ENCODE results near the gene ADM2. TPM values are rescaled to one million over a fixed set of nuclear protein-coding genes. Genes with fewer than 3 reads are reported as not detected.

Gene ADM2
- total and polyA plus RNA-seq, 2 experiments from 2014 or later: 4.1 to 5.1 TPM

DNA sequence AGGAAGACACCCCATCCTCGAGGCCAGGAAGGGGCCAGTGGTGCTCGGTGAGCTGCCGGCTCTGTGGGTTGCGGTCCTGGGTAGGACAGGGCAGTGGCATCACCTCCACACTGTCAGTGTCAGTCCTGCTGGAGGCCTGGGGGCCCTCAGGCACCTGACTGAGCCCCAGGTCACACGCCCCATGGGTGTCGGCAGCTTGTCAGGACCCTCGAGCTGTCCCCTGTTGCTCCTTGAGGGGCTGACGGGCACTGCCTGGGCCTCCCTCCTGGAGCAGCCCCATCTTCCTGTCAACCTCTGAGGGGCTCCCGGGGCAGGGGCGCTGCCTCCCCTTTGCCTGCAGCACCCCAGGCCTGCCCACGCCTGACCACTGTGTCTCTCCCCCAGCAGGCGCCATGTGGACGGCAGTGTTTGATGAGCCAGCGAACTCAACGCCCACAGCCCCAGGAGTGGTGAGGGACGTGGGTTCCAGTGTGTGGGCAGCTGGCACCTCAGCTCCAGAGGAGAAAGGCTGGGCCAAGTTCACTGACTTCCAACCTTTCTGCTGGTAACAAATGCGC is 42.0 kb upstream of the ADM2 start:
- Histone ChIP-seq H3K9me2 (replicated peaks; ENCODE audit: insufficient read depth) (no peaks in the 10 kb centered on the region), H3K4me2 (no peak overlapping the region), H3K4me1 (ENCODE audit: insufficient read depth) (no peaks in the 10 kb centered on the region), H4K20me1 (ENCODE audit: insufficient read depth, poor library complexity, severe bottlenecking) (no peaks in the 10 kb centered on the region), H3K27me3 (no peaks in the 10 kb centered on the region), H3K9me3 (ENCODE audit: low read depth) (no peaks in the 10 kb centered on the region), H3K27ac (no peak overlapping the region), H2AFZ (no peak overlapping the region), H3K79me2 (no peaks in the 10 kb centered on the region), H3K4me3 (no peak overlapping the region), H3K36me3 (replicated peaks; ENCODE audit: insufficient read depth, low read depth) (no peaks in the 10 kb centered on the region)
- 97% methylated on average over 17 of the region's 17 CpGs for WGBS (ENCODE audit: low lambda C conversion rate, missing lambda C conversion rate)
- TF ChIP-seq CTCF (IDR thresholded peaks at IDR 0.05; ENCODE audit: poor library complexity) (no peak), EZH2phosphoT487 (IDR thresholded peaks at IDR 0.05; ENCODE audit: low read depth, severe bottlenecking, unreplicated experiment) (no peak), EZH2 (IDR thresholded peaks at IDR 0.05; ENCODE audit: borderline replicate concordance) (no peak)
- no peak for DNase-seq (ENCODE audit: low spot score)

DNA sequence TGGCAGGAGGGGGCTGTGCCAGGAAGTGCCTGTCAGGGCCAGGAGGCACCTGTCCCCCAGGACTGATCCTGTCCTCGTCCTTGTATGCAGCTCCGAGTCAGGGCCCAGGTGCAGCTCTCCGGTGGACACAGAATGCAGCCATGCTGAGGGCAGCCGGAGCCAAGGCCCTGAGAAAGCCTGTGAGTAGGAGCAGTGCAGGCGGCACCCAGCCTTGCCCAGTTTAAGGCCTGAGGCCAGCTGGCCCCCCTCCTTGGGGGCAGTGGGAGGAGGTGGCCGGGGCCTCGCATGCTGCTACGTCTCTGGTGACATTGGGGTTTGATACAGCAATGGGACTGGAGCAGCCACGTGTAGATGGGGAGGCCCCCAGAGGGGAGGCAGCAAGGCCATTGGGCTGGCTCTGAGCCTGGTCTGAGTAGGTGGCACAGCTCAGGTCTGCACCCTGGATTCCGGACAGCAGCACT is 41.4 kb upstream of the ADM2 start:
- 93% methylated on average over 10 of the region's 10 CpGs for WGBS (ENCODE audit: low lambda C conversion rate, missing lambda C conversion rate)
- H3K27ac ChIP-seq: no peak overlapping the region
- no peak for DNase-seq (ENCODE audit: low spot score)
- no peaks in the 10 kb centered on the region for H3K9me3 ChIP-seq (ENCODE audit: low read depth)
- H3K79me2 ChIP-seq: no peaks in the 10 kb centered on the region
- H3K9me2 ChIP-seq (replicated peaks; ENCODE audit: insufficient read depth): no peaks in the 10 kb centered on the region
- H3K4me1 ChIP-seq (ENCODE audit: insufficient read depth): no peaks in the 10 kb centered on the region
- H3K4me2 ChIP-seq: no peak overlapping the region
- no peaks in the 10 kb centered on the region for H3K36me3 ChIP-seq (replicated peaks; ENCODE audit: insufficient read depth, low read depth)
- no peak overlapping the region for H3K4me3 ChIP-seq
- H4K20me1 ChIP-seq (ENCODE audit: insufficient read depth, poor library complexity, severe bottlenecking): no peaks in the 10 kb centered on the region
- TF ChIP-seq CTCF (IDR thresholded peaks at IDR 0.05; ENCODE audit: poor library complexity): no peak
- TF ChIP-seq EZH2phosphoT487 (IDR thresholded peaks at IDR 0.05; ENCODE audit: low read depth, severe bottlenecking, unreplicated experiment): no peak
- no peak for TF ChIP-seq EZH2 (IDR thresholded peaks at IDR 0.05; ENCODE audit: borderline replicate concordance)
- H3K27me3 ChIP-seq: no peaks in the 10 kb centered on the region
- no peak overlapping the region for H2AFZ ChIP-seq

DNA sequence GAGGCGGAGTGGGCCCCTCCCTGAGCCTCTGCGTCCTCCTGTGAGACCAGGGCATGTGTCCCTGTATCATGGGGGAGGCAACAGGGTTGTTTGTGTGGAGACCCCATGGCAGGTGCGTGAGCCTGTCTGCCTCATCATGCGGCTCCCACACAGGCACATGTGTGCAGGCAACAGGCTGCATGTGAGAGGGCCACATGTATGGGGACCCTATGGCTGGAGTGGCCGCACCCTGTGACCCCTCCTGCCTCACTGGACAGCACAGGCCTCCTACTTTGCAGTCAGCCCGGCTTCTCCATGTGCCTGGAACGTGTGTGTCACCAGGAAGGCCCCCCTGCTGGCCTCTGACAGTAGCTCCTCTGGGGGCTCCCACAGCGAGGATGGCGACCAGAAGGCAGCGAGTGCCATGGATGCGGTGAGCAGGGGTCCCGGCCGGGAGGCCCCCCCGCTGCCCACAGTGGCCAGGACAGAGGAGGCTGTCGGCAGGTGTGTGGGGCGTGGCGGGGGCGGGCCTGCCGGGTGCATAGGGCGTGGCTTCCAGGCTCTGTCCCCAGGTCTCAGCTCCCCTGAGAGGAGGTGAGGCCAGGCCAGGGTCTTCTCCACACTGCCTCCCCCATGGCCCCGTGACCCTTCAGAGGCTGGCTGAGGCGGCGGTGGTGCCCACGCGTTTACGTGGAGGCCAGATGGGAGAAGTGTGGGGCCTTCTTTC is 40.6 kb upstream of the ADM2 start:
- no peaks in the 10 kb centered on the region for H3K27me3 ChIP-seq
- H3K9me2 ChIP-seq (replicated peaks; ENCODE audit: insufficient read depth): no peaks in the 10 kb centered on the region
- TF ChIP-seq EZH2phosphoT487 (IDR thresholded peaks at IDR 0.05; ENCODE audit: low read depth, severe bottlenecking, unreplicated experiment) (no peak), EZH2 (IDR thresholded peaks at IDR 0.05; ENCODE audit: borderline replicate concordance) (no peak), CTCF (IDR thresholded peaks at IDR 0.05; ENCODE audit: poor library complexity) (no peak)
- no peaks in the 10 kb centered on the region for H3K36me3 ChIP-seq (replicated peaks; ENCODE audit: insufficient read depth, low read depth)
- WGBS (ENCODE audit: low lambda C conversion rate, missing lambda C conversion rate): 93% methylated on average over 16 of the region's 26 CpGs
- H3K4me2 ChIP-seq: no peak overlapping the region
- DNase-seq (ENCODE audit: low spot score): no peak
- H3K9me3 ChIP-seq (ENCODE audit: low read depth): no peaks in the 10 kb centered on the region
- H2AFZ ChIP-seq: no peak overlapping the region
- no peak overlapping the region for H3K27ac ChIP-seq
- no peaks in the 10 kb centered on the region for H3K4me1 ChIP-seq (ENCODE audit: insufficient read depth)
- no peak overlapping the region for H3K4me3 ChIP-seq
- no peaks in the 10 kb centered on the region for H3K79me2 ChIP-seq
- H4K20me1 ChIP-seq (ENCODE audit: insufficient read depth, poor library complexity, severe bottlenecking): no peaks in the 10 kb centered on the region

Data from hepatocyte (in vitro differentiated cells).